ENCODE data around the gene CDH1.
A peak's percentile ranks its signal among the peaks of the same experiment; 100 is the strongest.

CDH1 gene

DNA sequence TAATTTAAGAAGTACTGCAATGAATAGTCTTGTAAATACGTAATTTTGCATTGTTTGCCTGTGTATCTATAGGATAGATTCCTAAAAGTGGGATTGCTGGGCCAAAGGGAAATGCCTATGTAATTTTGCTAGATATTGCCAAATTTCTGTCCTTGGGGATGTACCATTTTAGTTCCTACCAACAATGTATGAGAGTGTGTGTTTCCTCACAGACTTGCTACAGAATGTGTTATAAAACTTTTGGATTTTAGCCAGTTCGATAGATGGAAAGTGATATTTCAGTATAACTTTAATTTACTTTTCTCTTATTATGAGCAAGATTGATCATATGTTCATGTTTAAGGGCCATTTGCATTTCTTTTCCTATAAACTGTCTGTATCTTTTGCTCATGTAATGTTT, 114.5 kb downstream of the CDH1 start:
- no peaks in the 10 kb centered on the region for H3K27me3 ChIP-seq (ENCODE audit: control insufficient read depth, insufficient read depth, low read length)
- no peak overlapping the region for H3K4me3 ChIP-seq (ENCODE audit: low read depth, low read length)
- no peaks in the 10 kb centered on the region for H3K36me3 ChIP-seq (ENCODE audit: control insufficient read depth, insufficient read depth, low read length)
- no peak overlapping the region for H3K27ac ChIP-seq (ENCODE audit: low read depth, low read length)
- no peaks in the 10 kb centered on the region for H3K4me1 ChIP-seq (ENCODE audit: control insufficient read depth, insufficient read depth, low read length)
- no peaks in the 10 kb centered on the region for H3K9me3 ChIP-seq (ENCODE audit: control insufficient read depth, insufficient read depth, low read depth, low read length)
- no peak overlapping the region for H3K9ac ChIP-seq (ENCODE audit: low read length)

DNA sequence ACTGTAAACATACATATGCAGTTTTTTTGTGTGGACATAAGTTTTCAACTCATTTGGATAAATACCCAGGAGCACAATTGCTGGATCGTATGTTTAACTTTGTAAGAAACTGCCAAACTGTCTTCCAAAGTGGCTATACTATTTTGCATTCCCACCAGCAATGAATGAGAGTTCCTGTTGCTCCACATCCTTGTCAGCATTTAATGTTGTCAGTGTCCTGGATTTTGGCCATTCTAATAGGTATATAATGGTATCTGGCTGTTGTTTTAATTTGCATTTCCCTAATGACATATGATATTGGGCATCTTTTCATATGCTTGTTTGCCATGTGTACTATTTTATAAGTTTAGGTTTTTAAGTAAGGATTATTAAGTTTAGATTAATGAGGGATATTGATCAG, 120.4 kb downstream of the CDH1 start:
- Histone ChIP-seq H3K36me3 (ENCODE audit: control insufficient read depth, insufficient read depth, low read length) (peaks cover 1% of the 10 kb centered on the region; the same call in 1 of the 2 replicates), H3K9me3 (ENCODE audit: control insufficient read depth, insufficient read depth, low read depth, low read length) (0 out of 2 replicates have a peak, but pooled peaks cover 3% of the 10 kb centered on the region), H3K27me3 (ENCODE audit: control insufficient read depth, insufficient read depth, low read length) (no peaks in the 10 kb centered on the region), H3K27ac (ENCODE audit: low read depth, low read length) (no peak overlapping the region), H3K4me1 (ENCODE audit: control insufficient read depth, insufficient read depth, low read length) (peaks cover 7% of the 10 kb centered on the region; the same call in 1 of the 2 replicates), H3K4me3 (ENCODE audit: low read depth, low read length) (no peak overlapping the region), H3K9ac (ENCODE audit: low read length) (no peak overlapping the region)

DNA sequence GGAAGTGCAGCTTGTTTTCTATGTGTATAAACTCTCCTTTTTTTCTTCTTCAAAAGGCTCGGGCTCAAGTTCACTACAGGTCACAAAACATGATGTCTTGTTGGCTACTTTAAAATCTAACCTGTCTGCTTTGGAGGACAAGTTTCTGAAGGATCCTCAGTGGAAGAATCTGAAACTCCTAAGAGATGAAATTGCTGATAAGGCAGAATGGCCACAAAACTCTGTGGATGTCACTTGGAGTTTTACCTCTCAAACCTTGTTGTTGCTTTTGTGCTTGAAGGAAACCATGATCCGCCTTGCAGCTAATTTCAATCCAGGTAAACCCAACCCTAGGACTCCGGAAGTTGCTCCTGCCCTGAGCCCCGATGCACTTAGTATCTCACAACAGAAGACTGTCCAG, 122.7 kb downstream of the CDH1 start:
- H3K27me3 ChIP-seq (ENCODE audit: control insufficient read depth, insufficient read depth, low read length), result no peaks in the 10 kb centered on the region
- no peak overlapping the region for H3K4me3 ChIP-seq (ENCODE audit: low read depth, low read length)
- peaks cover 8% of the 10 kb centered on the region for H3K36me3 ChIP-seq (ENCODE audit: control insufficient read depth, insufficient read depth, low read length)
- H3K9me3 ChIP-seq (ENCODE audit: control insufficient read depth, insufficient read depth, low read depth, low read length), result 0 out of 2 replicates have a peak, but pooled peaks cover 3% of the 10 kb centered on the region
- H3K27ac ChIP-seq (ENCODE audit: low read depth, low read length), result no peak overlapping the region
- H3K4me1 ChIP-seq (ENCODE audit: control insufficient read depth, insufficient read depth, low read length), result peaks cover 7% of the 10 kb centered on the region; the same call in 1 of the 2 replicates
- no peak overlapping the region for H3K9ac ChIP-seq (ENCODE audit: low read length)

DNA sequence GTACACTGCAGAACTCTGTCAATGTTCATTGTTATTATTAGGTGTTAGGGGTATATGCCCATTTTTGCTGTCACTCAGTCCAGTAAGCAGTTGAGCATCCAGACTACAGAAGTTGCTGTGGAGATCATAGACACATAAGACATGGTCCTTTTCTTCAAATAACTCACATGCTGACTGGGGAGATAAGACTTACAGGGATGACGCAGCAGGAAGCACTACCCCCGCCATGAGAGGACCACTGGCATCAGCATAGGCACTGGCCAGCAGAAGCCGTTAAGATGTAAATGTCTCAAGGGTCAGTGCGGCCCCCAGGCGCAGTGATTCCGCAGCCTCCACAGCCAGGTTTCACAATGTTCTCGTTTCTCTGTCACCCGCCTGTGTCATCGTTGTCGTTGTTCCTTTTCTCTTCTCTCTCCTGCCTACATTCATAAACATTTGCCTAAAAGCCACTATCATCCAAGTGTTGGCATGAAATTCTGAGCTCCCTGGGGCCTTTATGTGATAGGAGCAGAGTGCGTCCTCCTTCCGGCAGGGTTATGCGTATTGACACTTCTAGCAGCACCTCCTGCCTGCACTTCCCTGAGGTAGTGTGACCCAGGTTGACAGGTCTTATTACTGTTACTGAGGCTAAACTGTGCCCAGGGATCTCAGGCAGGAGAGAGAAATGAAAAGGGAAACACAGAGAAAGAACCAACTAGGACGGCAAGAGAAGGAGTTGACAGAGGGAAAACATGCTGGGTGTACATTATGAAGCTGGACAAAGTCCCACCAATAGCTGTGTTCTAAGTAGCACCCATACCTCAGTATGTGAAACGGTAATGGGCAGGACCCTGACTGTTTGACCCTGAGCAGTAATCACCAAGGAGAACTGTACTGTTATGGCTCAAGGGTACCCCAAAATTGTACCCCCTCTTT, 124.1 kb downstream of the CDH1 start:
- H3K4me1 ChIP-seq (ENCODE audit: control insufficient read depth, insufficient read depth, low read length), result peaks cover 7% of the 10 kb centered on the region; the same call in 1 of the 2 replicates
- H3K27me3 ChIP-seq (ENCODE audit: control insufficient read depth, insufficient read depth, low read length), result no peaks in the 10 kb centered on the region
- 0 out of 2 replicates have a peak, but pooled peaks cover 3% of the 10 kb centered on the region for H3K9me3 ChIP-seq (ENCODE audit: control insufficient read depth, insufficient read depth, low read depth, low read length)
- peaks cover 8% of the 10 kb centered on the region for H3K36me3 ChIP-seq (ENCODE audit: control insufficient read depth, insufficient read depth, low read length)
- no peak overlapping the region for H3K27ac ChIP-seq (ENCODE audit: low read depth, low read length)
- H3K4me3 ChIP-seq (ENCODE audit: low read depth, low read length), result no peak overlapping the region
- H3K9ac ChIP-seq (ENCODE audit: low read length), result no peak overlapping the region

DNA sequence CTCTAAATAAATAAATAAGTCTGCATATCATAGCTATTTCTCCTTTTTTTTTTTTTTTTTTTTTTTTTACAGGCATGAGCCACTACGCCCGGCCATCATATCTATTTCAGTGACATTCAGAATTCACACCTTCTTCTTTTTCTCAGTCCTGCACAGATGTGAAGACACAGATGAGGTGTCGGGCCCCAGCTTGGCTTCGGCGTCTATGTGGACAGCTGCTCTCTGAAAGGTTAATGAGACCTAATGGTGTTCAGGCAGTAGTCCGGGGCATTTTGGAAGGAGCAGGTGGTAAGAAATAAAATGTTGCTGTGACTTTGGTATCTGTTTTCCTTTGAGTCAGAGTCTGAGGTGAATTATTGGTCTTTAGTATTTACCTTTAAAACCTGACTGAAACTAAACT, 129.8 kb downstream of the CDH1 start:
- H3K27ac ChIP-seq (ENCODE audit: low read depth, low read length), result no peak overlapping the region
- H3K9me3 ChIP-seq (ENCODE audit: control insufficient read depth, insufficient read depth, low read depth, low read length), result no peaks in the 10 kb centered on the region
- peaks cover 8% of the 10 kb centered on the region for H3K36me3 ChIP-seq (ENCODE audit: control insufficient read depth, insufficient read depth, low read length)
- H3K4me1 ChIP-seq (ENCODE audit: control insufficient read depth, insufficient read depth, low read length), result peaks cover 13% of the 10 kb centered on the region
- H3K4me3 ChIP-seq (ENCODE audit: low read depth, low read length), result no peak overlapping the region
- no peak overlapping the region for H3K9ac ChIP-seq (ENCODE audit: low read length)
- no peaks in the 10 kb centered on the region for H3K27me3 ChIP-seq (ENCODE audit: control insufficient read depth, insufficient read depth, low read length)

DNA sequence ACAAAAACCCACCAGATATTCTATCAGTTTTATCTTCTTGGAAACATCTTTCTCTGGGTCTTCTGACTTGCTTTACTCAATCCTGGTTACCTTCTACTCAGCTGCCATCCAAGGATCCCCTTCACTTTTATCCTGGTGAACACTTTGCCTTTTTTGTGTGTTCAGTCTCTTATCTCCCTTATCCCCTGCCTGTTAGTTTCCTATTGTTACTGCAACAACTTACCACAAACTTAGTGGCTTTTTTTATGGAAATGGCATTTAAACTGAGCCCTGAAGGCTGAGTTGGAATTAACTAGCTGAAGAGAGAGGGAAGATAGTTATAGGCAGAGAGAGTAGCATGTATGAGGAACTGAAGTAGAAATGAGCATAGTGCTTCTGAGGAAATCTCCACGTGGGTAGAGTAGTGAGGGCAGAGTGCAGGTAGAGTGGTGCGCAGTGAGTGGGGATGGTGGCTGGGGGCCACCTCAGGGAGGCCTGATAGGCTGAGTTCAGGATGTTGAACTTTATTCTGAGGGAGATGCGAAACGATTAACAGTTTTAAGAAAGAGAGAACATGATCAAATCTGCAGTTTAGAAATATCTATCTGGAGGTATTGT, 132.5 kb downstream of the CDH1 start:
- Histone ChIP-seq H3K9me3 (ENCODE audit: control insufficient read depth, insufficient read depth, low read depth, low read length) (no peaks in the 10 kb centered on the region), H3K27me3 (ENCODE audit: control insufficient read depth, insufficient read depth, low read length) (no peaks in the 10 kb centered on the region), H3K4me3 (ENCODE audit: low read depth, low read length) (no peak overlapping the region), H3K9ac (ENCODE audit: low read length) (no peak overlapping the region), H3K27ac (ENCODE audit: low read depth, low read length) (peak overlapping the region; percentile 4; the same call in 1 of the 2 replicates), H3K4me1 (ENCODE audit: control insufficient read depth, insufficient read depth, low read length) (peaks cover 13% of the 10 kb centered on the region), H3K36me3 (ENCODE audit: control insufficient read depth, insufficient read depth, low read length) (peaks cover 2% of the 10 kb centered on the region)

DNA sequence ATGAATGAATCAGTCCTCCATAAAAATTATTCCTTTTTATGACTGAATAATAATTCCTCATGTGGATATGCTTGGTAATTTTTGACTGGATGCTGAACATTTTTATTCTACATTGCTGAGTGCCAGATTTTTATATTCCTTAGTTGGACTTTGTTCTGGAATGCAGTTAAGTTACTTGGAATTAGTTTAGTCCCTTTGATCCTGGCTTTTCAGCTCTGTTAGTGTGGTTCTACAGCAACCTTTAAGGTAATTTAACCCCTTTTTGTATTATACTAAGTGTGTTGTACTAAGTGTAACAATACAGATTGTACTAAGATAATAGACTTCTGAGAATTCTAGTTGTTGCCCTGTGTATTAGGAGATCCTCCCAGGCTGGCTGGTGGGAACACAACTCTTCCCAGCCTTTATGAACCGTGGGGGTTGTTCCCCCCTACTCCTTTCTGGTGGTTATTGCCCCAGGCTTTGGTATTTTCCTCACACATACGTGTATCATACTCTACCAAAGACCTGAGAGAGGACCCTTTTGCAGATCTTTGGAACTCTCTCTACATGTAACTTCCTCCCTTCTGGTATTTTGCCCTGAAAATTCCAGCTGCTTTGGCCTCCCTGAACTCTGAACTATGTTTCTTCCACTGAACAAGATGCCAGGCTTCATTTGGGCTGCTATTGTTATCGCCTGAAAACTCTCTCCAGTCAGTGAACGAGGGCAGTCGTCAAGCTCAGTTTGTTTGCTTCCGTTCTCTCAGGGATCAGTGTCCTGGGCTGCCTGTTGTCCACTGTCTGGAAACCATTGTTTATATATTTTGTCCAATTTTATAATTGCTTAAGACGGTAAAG, 136.8 kb downstream of the CDH1 start:
- Histone ChIP-seq H3K27ac (ENCODE audit: low read depth, low read length) (no peak overlapping the region), H3K9ac (ENCODE audit: low read length) (no peak overlapping the region), H3K36me3 (ENCODE audit: control insufficient read depth, insufficient read depth, low read length) (peaks cover 22% of the 10 kb centered on the region), H3K27me3 (ENCODE audit: control insufficient read depth, insufficient read depth, low read length) (no peaks in the 10 kb centered on the region), H3K4me3 (ENCODE audit: low read depth, low read length) (no peak overlapping the region), H3K4me1 (ENCODE audit: control insufficient read depth, insufficient read depth, low read length) (peaks cover 13% of the 10 kb centered on the region), H3K9me3 (ENCODE audit: control insufficient read depth, insufficient read depth, low read depth, low read length) (no peaks in the 10 kb centered on the region)

DNA sequence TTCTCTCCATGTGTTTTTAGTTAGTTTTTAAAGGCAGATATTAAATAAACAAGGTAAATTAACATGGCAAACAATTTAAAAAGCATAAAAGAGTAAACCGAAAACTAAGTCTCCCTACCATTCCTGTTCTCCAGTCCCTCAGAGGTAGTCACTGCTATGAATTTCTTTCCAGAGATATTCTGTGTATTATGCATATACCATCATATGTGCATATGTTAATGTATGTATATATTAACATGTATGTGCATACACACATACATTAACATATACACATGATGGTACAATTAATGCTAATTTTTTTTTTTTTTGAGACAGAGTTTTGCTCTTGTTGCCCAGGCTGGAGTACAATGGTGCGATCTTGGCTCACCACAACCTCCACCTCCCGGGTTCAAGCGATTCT, 138.8 kb downstream of the CDH1 start:
- no peaks in the 10 kb centered on the region for H3K4me1 ChIP-seq (ENCODE audit: control insufficient read depth, insufficient read depth, low read length)
- no peak overlapping the region for H3K9ac ChIP-seq (ENCODE audit: low read length)
- H3K4me3 ChIP-seq (ENCODE audit: low read depth, low read length), result no peak overlapping the region
- no peak overlapping the region for H3K27ac ChIP-seq (ENCODE audit: low read depth, low read length)
- peaks cover 27% of the 10 kb centered on the region for H3K36me3 ChIP-seq (ENCODE audit: control insufficient read depth, insufficient read depth, low read length)
- no peaks in the 10 kb centered on the region for H3K9me3 ChIP-seq (ENCODE audit: control insufficient read depth, insufficient read depth, low read depth, low read length)
- H3K27me3 ChIP-seq (ENCODE audit: control insufficient read depth, insufficient read depth, low read length), result no peaks in the 10 kb centered on the region

DNA sequence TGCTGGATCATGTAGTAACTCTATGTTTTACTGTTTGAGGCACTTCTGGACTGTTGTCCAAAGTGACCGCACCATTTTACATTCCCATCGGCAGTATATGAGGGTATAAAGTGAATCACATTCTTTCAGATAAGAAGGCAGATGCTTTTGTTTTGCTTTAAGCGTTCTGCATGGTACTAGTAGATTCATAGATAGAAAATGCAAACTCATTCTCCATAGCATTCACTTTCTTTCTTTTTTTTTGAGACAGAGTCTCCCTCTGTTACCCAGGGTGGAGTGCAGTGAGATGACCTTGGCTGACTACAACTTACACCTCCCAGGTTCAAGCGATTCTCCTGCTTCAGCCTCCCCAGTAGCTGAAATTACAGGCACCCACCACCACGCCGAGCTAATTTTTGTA, 146.6 kb downstream of the CDH1 start:
- Histone ChIP-seq H3K27ac (ENCODE audit: low read depth, low read length) (no peak overlapping the region), H3K9ac (ENCODE audit: low read length) (no peak overlapping the region), H3K27me3 (ENCODE audit: control insufficient read depth, insufficient read depth, low read length) (no peaks in the 10 kb centered on the region), H3K9me3 (ENCODE audit: control insufficient read depth, insufficient read depth, low read depth, low read length) (no peaks in the 10 kb centered on the region), H3K4me1 (ENCODE audit: control insufficient read depth, insufficient read depth, low read length) (no peaks in the 10 kb centered on the region), H3K4me3 (ENCODE audit: low read depth, low read length) (no peak overlapping the region), H3K36me3 (ENCODE audit: control insufficient read depth, insufficient read depth, low read length) (peaks cover 12% of the 10 kb centered on the region)

DNA sequence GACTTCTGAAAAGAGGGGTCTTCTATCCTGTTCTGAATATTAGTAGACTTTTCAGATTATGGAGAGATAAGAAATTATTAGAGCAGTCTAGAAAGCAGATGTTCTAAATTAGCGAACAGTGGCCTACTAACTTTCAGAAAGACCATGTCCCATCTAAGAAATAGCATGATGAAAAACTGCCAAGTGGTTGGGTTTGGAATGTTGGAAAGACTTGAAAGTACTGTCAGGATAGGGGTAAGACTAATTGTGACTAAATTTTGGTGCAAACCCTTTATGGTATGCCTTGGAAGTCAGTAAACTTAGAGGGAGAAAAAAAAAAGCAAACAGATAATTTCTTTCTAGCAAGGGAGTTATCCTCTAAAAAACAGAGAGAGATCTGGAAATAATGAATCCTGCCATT, 147.3 kb downstream of the CDH1 start:
- no peaks in the 10 kb centered on the region for H3K9me3 ChIP-seq (ENCODE audit: control insufficient read depth, insufficient read depth, low read depth, low read length)
- H3K4me3 ChIP-seq (ENCODE audit: low read depth, low read length), result no peak overlapping the region
- peaks cover 11% of the 10 kb centered on the region for H3K36me3 ChIP-seq (ENCODE audit: control insufficient read depth, insufficient read depth, low read length)
- H3K9ac ChIP-seq (ENCODE audit: low read length), result no peak overlapping the region
- no peak overlapping the region for H3K27ac ChIP-seq (ENCODE audit: low read depth, low read length)
- H3K27me3 ChIP-seq (ENCODE audit: control insufficient read depth, insufficient read depth, low read length), result no peaks in the 10 kb centered on the region
- H3K4me1 ChIP-seq (ENCODE audit: control insufficient read depth, insufficient read depth, low read length), result no peaks in the 10 kb centered on the region
